Thyroid gland (tissue), 4 donors: Measurements from ENCODE around the gene IGSF23.

Experiments
- CTCF ChIP-seq, 6 experiments: fragments of 200-600 bp in 3 of 6; fragments of 450-650 bp in 3 of 6; sonication (generic) in 3 of 6; IDR thresholded peaks; one replicate each; pipeline ENCODE4 v1.5.1; 2016 to 2019; ENCODE audit warnings: antibody characterized with exemption in 6 of 6, mild to moderate bottlenecking in 2 of 6, inconsistent platforms in 1 of 6, moderate library complexity in 1 of 6
- POLR2A ChIP-seq, 2 donors: fragments of 450-650 bp; IDR thresholded peaks; one replicate each; pipeline ENCODE4 v1.6.1; 2017; ENCODE audit warnings: antibody characterized with exemption in 2 of 2, mild to moderate bottlenecking in 2 of 2, moderate library complexity in 1 of 2

- TF ChIP-seq CTCF (IDR thresholded peaks at IDR 0.05) (no peak), POLR2A (IDR thresholded peaks at IDR 0.05) (no peak)
These were observed 16.8 kb upstream of the IGSF23 start for GRCh38 chr19:44596428-44597130.
